ENCODE data around the gene DLX2. TPM values are rescaled to one million over a fixed set of nuclear protein-coding genes. Genes with fewer than 3 reads are reported as not detected.

Gene DLX2
- total RNA-seq: 0.24 and 0.65 TPM in 2 replicates

DNA sequence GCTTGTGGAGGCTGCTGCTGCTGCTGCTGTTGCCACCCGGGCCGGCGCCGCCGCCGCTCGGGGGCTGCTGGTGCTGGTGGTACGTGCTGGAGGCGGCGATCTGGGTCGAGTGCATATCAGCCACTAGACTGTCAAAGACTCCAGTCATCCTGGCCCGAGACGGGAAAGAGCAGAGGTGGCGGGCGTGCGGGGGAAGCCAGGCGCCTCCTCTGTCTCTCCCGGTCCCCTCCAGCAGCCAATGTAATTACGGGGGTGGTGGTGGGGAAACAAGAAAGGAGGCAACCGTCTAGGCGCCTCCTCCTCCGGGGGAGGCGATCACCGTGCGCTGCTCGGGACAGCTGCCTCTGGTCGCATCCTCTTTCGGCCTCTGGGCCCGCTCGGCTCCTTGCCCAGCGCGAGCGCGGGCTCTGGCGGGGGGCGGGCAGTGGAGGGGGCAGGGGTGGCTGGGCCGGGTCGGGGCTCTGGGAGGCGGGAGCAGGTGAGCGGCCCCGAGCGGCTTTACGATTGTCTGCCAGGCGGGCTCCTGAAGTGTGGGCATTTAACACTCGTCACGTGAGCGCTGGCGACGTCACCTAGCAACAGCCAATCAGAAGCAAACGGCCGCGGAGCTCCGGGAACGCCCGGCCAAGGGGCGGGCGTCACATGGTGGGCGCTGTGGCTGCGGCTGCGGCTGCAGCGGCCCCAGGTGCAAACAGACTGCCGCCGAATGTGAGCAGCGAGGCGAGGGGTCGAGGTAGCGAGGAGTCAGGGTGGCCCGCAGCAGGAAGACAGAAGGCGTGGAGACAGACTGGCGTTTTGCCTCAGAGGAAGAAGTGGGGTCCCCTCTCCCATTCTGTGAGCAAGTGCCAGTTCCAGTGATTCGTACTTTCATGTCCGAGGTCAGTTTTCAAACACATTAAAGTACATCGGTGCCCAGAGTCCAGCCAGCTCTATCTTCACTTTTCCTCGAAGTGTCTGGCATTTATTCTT is at the start of gene DLX2:
TSS of gene DLX2 (minus strand) at position 510 of the 969 bp plus-strand sequence. CDS start at position 148, 362 bp downstream.

DNA sequence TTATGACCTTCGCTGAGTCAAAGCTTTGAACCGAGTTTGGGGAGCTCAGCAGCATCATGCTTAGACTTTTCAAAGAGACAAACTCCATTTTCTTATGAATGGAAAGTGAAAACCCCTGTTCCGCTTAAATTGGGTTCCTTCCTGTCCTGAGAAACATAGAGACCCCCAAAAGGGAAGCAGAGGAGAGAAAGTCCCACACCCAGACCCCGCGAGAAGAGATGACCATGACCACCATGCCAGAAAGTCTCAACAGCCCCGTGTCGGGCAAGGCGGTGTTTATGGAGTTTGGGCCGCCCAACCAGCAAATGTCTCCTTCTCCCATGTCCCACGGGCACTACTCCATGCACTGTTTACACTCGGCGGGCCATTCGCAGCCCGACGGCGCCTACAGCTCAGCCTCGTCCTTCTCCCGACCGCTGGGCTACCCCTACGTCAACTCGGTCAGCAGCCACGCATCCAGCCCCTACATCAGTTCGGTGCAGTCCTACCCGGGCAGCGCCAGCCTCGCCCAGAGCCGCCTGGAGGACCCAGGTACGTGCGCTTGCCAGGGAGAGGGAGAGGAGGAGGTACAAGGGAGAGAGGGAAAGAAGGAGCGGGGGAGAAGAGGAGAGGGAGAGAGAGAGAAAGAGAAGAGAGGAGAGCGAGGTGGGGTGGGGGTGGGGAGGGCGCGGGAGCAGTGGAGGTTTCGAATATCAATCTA is 17.1 kb downstream of the DLX2 start, which contains the start of gene DLX1:
TSS of gene DLX1 (plus strand) at position 48 of the 700 bp plus-strand sequence. CDS start at position 219, 171 bp downstream.

Other genes starting within 250 kb of the DLX2 start
- gene SLC25A12, start 208.7 kb downstream of the DLX2 start, total RNA-seq: 23.6 and 26.9 TPM in 2 replicates
- 20.3 and 21.9 TPM in 2 replicates for gene HAT1, start 180.4 kb downstream of the DLX2 start, total RNA-seq
- gene METAP1D, start 102.9 kb downstream of the DLX2 start, total RNA-seq: 8.3 and 13.1 TPM in 2 replicates
- 0.49 and 2.9 TPM in 2 replicates for gene DLX1, start 17.4 kb downstream of the DLX2 start, total RNA-seq

Data from hair follicle dermal papilla cell (primary cell).